ENCODE results near the gene MSH3. TPM values are rescaled to one million over a fixed set of nuclear protein-coding genes. Genes with fewer than 3 reads are reported as not detected.

The MSH3 gene
- total RNA-seq, 2 experiments from 2014 or later = 23.0 to 23.4 TPM

- Mint-ChIP-seq H3K9me3 (no peaks in the 10 kb centered on the region), H3K27me3 (no peaks in the 10 kb centered on the region), H3K4me3 (no peak overlapping the region), H3K27ac (no peak overlapping the region), H3K4me1 (ENCODE audit: low read depth) (peaks cover 22% of the 10 kb centered on the region), H3K36me3 (ENCODE audit: low read depth) (peaks cover 30% of the 10 kb centered on the region)
- TF ChIP-seq, protein P1, sequence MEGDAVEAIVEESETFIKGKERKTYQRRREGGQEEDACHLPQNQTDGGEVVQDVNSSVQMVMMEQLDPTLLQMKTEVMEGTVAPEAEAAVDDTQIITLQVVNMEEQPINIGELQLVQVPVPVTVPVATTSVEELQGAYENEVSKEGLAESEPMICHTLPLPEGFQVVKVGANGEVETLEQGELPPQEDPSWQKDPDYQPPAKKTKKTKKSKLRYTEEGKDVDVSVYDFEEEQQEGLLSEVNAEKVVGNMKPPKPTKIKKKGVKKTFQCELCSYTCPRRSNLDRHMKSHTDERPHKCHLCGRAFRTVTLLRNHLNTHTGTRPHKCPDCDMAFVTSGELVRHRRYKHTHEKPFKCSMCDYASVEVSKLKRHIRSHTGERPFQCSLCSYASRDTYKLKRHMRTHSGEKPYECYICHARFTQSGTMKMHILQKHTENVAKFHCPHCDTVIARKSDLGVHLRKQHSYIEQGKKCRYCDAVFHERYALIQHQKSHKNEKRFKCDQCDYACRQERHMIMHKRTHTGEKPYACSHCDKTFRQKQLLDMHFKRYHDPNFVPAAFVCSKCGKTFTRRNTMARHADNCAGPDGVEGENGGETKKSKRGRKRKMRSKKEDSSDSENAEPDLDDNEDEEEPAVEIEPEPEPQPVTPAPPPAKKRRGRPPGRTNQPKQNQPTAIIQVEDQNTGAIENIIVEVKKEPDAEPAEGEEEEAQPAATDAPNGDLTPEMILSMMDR (IDR thresholded peaks at IDR 0.05) = no peak
- POLR2A ChIA-PET = interaction anchor here (0.8 to 1.1 kb wide), 2 partner anchors 11 to 1261 kb away, joined by 3 to 4 read pairs; no protein-coding TSS in a partner anchor
- CTCF ChIA-PET = interaction anchor here (1.3 kb wide), 1 partner anchor 93 kb away, joined by 3 read pairs; no protein-coding TSS in a partner anchor
- intact Hi-C loops (cut with micrococcal nuclease) = no loop called here
- DNase-seq (no peak), ATAC-seq (no peak)
Measured at GRCh38 chr5:80764786-80765185, 110.3 kb downstream of the MSH3 start.

DNA sequence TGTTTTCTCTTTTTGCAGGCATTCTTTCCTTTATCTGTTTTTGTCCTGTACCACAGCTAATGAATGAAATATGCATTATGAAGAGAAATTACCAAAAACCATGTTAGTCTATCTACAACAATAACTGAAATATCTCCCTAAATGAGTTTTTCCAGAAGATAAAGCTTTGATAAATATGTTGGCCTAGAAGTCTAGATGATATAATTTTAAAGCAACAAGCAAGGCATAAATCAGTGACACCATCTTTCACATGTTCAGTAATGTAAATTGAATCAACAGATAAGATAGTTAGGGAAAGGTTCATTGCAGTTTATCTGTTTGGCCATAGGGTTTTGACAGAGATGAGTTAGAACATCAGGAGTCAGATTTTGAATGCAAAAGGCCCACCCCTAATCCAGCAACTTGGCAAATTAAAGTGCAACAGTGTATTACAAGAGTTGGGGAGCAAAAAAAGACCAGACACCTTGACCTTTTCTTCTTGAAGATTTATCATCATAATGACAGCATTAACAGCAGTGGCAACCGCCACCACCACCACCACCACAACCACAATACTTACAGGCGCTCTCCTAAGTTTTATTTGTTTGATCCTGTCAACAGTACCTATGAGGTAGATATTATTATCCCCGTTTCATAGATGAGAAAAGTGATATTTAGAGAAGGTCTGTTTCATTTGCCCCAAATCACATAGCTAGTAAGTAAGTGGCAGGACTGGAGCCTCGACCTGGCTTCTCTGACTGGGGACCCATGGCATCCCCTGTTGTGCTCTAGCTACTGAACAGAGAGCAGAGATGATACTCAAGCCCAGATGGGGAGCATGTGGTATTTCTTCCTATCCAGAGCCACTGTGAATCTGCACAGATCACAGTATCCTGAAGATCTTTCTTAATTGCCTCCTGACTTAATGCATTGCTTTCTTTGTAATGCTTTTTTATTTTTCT lies 123.2 kb downstream of the MSH3 start:
- peak; percentile 60 for ATAC-seq

GRCh38 chr5:80780024-80780423 lies 125.6 kb downstream of the MSH3 start:
- H3K4me3 Mint-ChIP-seq = no peak overlapping the region
- intact Hi-C loops (cut with micrococcal nuclease) = no loop called here
- TF ChIP-seq, protein P1 (IDR thresholded peaks at IDR 0.05) = no peak
- H3K36me3 Mint-ChIP-seq (ENCODE audit: low read depth) = peaks cover 24% of the 10 kb centered on the region
- POLR2A ChIA-PET = no interaction called here
- CTCF ChIA-PET = no interaction called here
- DNase-seq (no peak), ATAC-seq (no peak)
- H3K9me3 Mint-ChIP-seq = no peaks in the 10 kb centered on the region
- H3K27me3 Mint-ChIP-seq = no peaks in the 10 kb centered on the region
- H3K27ac Mint-ChIP-seq = no peak overlapping the region
- peaks cover 20% of the 10 kb centered on the region for H3K4me1 Mint-ChIP-seq (ENCODE audit: low read depth)

More for the DNA sequence above, 123.2 kb downstream of the MSH3 start:
- Mint-ChIP-seq H3K4me1 (ENCODE audit: low read depth) (peaks cover 20% of the 10 kb centered on the region), H3K36me3 (ENCODE audit: low read depth) (peaks cover 28% of the 10 kb centered on the region), H3K9me3 (no peaks in the 10 kb centered on the region), H3K4me3 (no peak overlapping the region), H3K27me3 (no peaks in the 10 kb centered on the region), H3K27ac (no peak overlapping the region)
- POLR2A ChIA-PET = no interaction called here
- peak; percentile 58 for DNase-seq
- TF ChIP-seq, protein P1 (IDR thresholded peaks at IDR 0.05) = no peak
- CTCF ChIA-PET = interaction anchor here (1.6 kb wide), 1 partner anchor 9 kb away, joined by 5 read pairs; no protein-coding TSS in a partner anchor
- intact Hi-C loops (cut with micrococcal nuclease) = no loop called here

GRCh38 chr5:80780761-80781285 lies 126.4 kb downstream of the MSH3 start:
- Mint-ChIP-seq H3K27ac (peak overlapping the region; percentile 59), H3K36me3 (ENCODE audit: low read depth) (peaks cover 27% of the 10 kb centered on the region), H3K27me3 (no peaks in the 10 kb centered on the region), H3K4me1 (ENCODE audit: low read depth) (peaks cover 20% of the 10 kb centered on the region), H3K9me3 (no peaks in the 10 kb centered on the region), H3K4me3 (no peak overlapping the region)
- intact Hi-C loops (cut with micrococcal nuclease) = no loop called here
- ChIA-PET CTCF (no interaction called here), POLR2A (no interaction called here)
- TF ChIP-seq, protein P1 (IDR thresholded peaks at IDR 0.05) = no peak
- no peak for ATAC-seq
- no peak for DNase-seq

DNA sequence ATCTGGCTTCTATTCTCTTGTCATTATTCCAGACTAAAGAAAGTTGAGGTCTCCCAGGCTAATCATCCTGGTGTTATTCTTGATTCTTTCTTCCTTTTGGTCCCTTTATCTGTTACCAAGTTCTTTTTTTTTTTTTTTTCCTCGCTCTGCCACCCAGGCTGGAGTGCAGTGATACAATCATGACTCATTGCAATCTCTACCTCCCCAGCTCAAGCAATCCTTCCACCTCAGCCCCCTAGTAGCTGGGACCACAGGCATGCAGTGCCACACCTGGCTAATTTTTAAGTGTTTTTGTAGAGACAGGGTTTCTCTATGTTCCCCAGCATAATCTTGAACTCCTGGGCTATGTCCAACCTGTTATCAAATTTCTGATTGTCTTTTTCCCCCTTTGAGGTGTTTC lies 126.9 kb downstream of the MSH3 start:
- Mint-ChIP-seq H3K4me3 (no peak overlapping the region), H3K4me1 (ENCODE audit: low read depth) (peaks cover 20% of the 10 kb centered on the region), H3K27ac (peak overlapping the region; percentile 59), H3K9me3 (no peaks in the 10 kb centered on the region), H3K27me3 (no peaks in the 10 kb centered on the region), H3K36me3 (ENCODE audit: low read depth) (peaks cover 26% of the 10 kb centered on the region)
- intact Hi-C loops (cut with micrococcal nuclease) = no loop called here
- DNase-seq = no peak
- ATAC-seq = peak; percentile 71
- TF ChIP-seq, protein P1 (IDR thresholded peaks at IDR 0.05) = no peak
- ChIA-PET CTCF (no interaction called here), POLR2A (no interaction called here)
